SK-N-SH (cell line): ENCODE data around the gene FOXI1.

Experiments
- CHD2 ChIP-seq: fragments of 150-350 bp; IDR thresholded peaks from 2 replicates; pipeline ENCODE4 v1.6.1; 2018; ENCODE audit warnings: low read length; ENCODE audit not compliant: partially characterized antibody
- CTCF ChIP-seq: fragments of 200-600 bp; sonication (generic); IDR thresholded peaks from 2 replicates; pipeline ENCODE4 v1.6.1; 2017; ENCODE audit warnings: antibody characterized with exemption, mild to moderate bottlenecking, moderate library complexity
- EZH2phosphoT487 ChIP-seq: fragments of 200-600 bp; sonication (generic); IDR thresholded peaks from 2 replicates; pipeline ENCODE4 v1.6.1; 2017; ENCODE audit warnings: low read depth, mixed run types, mild to moderate bottlenecking, antibody characterized with exemption, moderate library complexity, borderline replicate concordance
- FOXM1 ChIP-seq: IDR thresholded peaks from 2 replicates; pipeline ENCODE4 v1.4.0; 2012; ENCODE audit warnings: low read depth, mild to moderate bottlenecking
- PBX3 ChIP-seq: IDR thresholded peaks from 2 replicates; pipeline ENCODE4; 2012
- RCOR1 ChIP-seq: fragments of 150-350 bp; IDR thresholded peaks from 2 replicates; pipeline ENCODE4 v1.6.1; 2017; ENCODE audit warnings: antibody characterized with exemption, low read length
- RXRA ChIP-seq: IDR thresholded peaks from 2 replicates; pipeline ENCODE4 v1.4.0; 2012; ENCODE audit warnings: low read depth, mild to moderate bottlenecking, borderline replicate concordance
- TAF1 ChIP-seq: IDR thresholded peaks from 2 replicates; pipeline ENCODE4 v1.6.1; 2012; ENCODE audit warnings: low read depth, mild to moderate bottlenecking, low read length, moderate library complexity, borderline replicate concordance
- USF1 ChIP-seq: IDR thresholded peaks from 2 replicates; pipeline ENCODE4 v1.4.0; 2012; ENCODE audit warnings: low read depth, borderline replicate concordance
- ZBTB33 ChIP-seq: IDR thresholded peaks from 2 replicates; pipeline ENCODE4 v1.4.0; 2012; ENCODE audit warnings: low read depth, borderline replicate concordance

GRCh38 chr5:170126626-170127025 is 20.9 kb downstream of the FOXI1 start:
- TF ChIP-seq EZH2phosphoT487 = no peak
- TF ChIP-seq CHD2 = no peak
- TF ChIP-seq FOXM1 = no peak
- TF ChIP-seq PBX3 = no peak
- no peak for TF ChIP-seq CTCF
- TF ChIP-seq USF1 = no peak
- TF ChIP-seq TAF1 = no peak
- TF ChIP-seq ZBTB33 = no peak
- TF ChIP-seq RXRA = no peak
- no peak for TF ChIP-seq RCOR1
